K562 (cell line): ENCODE measurements around the gene DLG4. TPM values are rescaled to one million over a fixed set of nuclear protein-coding genes. Genes with fewer than 3 reads are reported as not detected.

Experiments used
- ELF2 ChIP-seq: fragments of 250-450 bp; sonication (Bioruptor Pico); IDR thresholded peaks from 2 replicates; pipeline ENCODE4 v1.5.0; 2021; ENCODE audit warnings: mild to moderate bottlenecking
- PPARD ChIP-seq: fragments of 250-450 bp; sonication (Bioruptor Pico); IDR thresholded peaks from 2 replicates; pipeline ENCODE4 v1.8.0; 2022; ENCODE audit warnings: inconsistent platforms, mild to moderate bottlenecking, moderate library complexity
- SIN3A ChIP-seq, 2 experiments: fragments of 150-350 bp in 1 of 2; IDR thresholded peaks; 2 replicates each; pipeline ENCODE4 v1.6.1; 2011 to 2016; ENCODE audit warnings: borderline replicate concordance in 2 of 2, low read depth in 2 of 2, low read length in 2 of 2, mild to moderate bottlenecking in 2 of 2, moderate library complexity in 2 of 2; ENCODE audit not compliant: control insufficient read depth in 1 of 2
- SRSF1 ChIP-seq: fragments of 200-400 bp; formaldehyde crosslinking; IDR thresholded peaks from 2 replicates; pipeline ENCODE4 v1.6.1; 2017; ENCODE audit warnings: mild to moderate bottlenecking, low read depth, low read length, moderate library complexity
- U2AF2 ChIP-seq: fragments of 200-400 bp; formaldehyde crosslinking; optimal IDR thresholded peaks from 2 replicates; pipeline ENCODE3; 2017; ENCODE audit warnings: low read depth, mild to moderate bottlenecking, low read length
- ZBTB7A ChIP-seq: IDR thresholded peaks from 2 replicates; pipeline ENCODE4 v1.6.1; 2011; ENCODE audit warnings: low read depth, mild to moderate bottlenecking, low read length, moderate library complexity, borderline replicate concordance; ENCODE audit not compliant: control insufficient read depth
- ZNF695 ChIP-seq: fragments of 450-650 bp; formaldehyde crosslinking; IDR thresholded peaks from 2 replicates; pipeline ENCODE4 v1.4.0; 2020; ENCODE audit warnings: mild to moderate bottlenecking, moderate library complexity
- ZNF75A ChIP-seq: fragments of 450-650 bp; formaldehyde crosslinking; IDR thresholded peaks from 2 replicates; pipeline ENCODE4 v1.4.0; 2020; ENCODE audit warnings: mild to moderate bottlenecking
- polyA plus RNA-seq, 8 experiments: library from polyadenylated mRNA; depleted of rRNA in 4 of 8; stranded (reverse) in 5 of 8; unstranded in 3 of 8; fragments of >200 nt; fragmentation: Nextera tagmentation in 2 of 8; fragmentation: Illumina TruSeq in 1 of 8; extraction: Ambion mirVana in 2 of 8; extraction: Trizol in 1 of 8; gene quantifications; 2 replicates each; pipeline versions ENCODE4 v1.2.1 to v1.2.3, GENCODE V29; 2011 to 2014; ENCODE audit warnings: inconsistent platforms in 1 of 8, missing spikeins in 1 of 8
- total RNA-seq, 7 experiments: library from RNA; depleted of rRNA in 6 of 7; stranded (reverse); fragments of >200 nt in 6 of 7; fragmentation: Illumina TruSeq in 2 of 7; extraction: Trizol in 2 of 7; gene quantifications; 2 replicates each; pipeline versions ENCODE4 v1.2.1 to v1.2.3, GENCODE V29; 2011 to 2021; ENCODE audit warnings: low replicate concordance in 1 of 7
- TF ChIP-seq, protein P1 (sequence below): fragments of 450-650 bp; IDR thresholded peaks from 2 replicates; pipeline ENCODE4 v1.6.1; 2016; ENCODE audit warnings: borderline replicate concordance
- TF ChIP-seq, protein P2 (sequence below), 3 experiments: fragments of 200-800 bp in 1 of 3; sonication (Bioruptor generic) in 1 of 3; sonication (generic) in 1 of 3; formaldehyde crosslinking in 1 of 3; IDR thresholded peaks; 2 replicates each; pipeline versions ENCODE4 v1.6.1 to v1.8.0; 2016 to 2022; ENCODE audit warnings: mild to moderate bottlenecking in 2 of 3, missing compliant biosample characterization in 2 of 3, missing genetic modification characterization in 2 of 3, missing genetic modification reagents in 1 of 3
- TF ChIP-seq, protein P3 (sequence below): fragments of 250-450 bp; sonication (Bioruptor Pico); IDR thresholded peaks from 2 replicates; pipeline ENCODE4 v1.8.0; 2021; ENCODE audit warnings: mild to moderate bottlenecking, moderate library complexity
- TF ChIP-seq, protein P4 (sequence below): fragments of 450-650 bp; formaldehyde crosslinking; IDR thresholded peaks from 2 replicates; pipeline ENCODE4 v1.4.0; 2020; ENCODE audit warnings: mild to moderate bottlenecking, moderate library complexity
- TF ChIP-seq, protein P5 (sequence below): fragments of 450-650 bp; IDR thresholded peaks from one replicate; pipeline ENCODE4 v1.6.1; 2018; ENCODE audit warnings: mild to moderate bottlenecking, moderate library complexity; ENCODE audit not compliant: partially characterized antibody
- TF ChIP-seq, protein P6 (sequence below), 2 experiments: IDR thresholded peaks; 2 replicates each; pipeline ENCODE4 v1.6.1; 2012; ENCODE audit warnings: improper control_type of control experiment in 2 of 2, low read depth in 2 of 2, low read length in 2 of 2, borderline replicate concordance in 1 of 2

DLG4 gene
- total and polyA plus RNA-seq, 9 of the 15 experiments (the other 6 are each of a cell fraction or from before 2014, with no cell fraction given): 0.03 to 12.0 (median 4.1) TPM

DNA sequence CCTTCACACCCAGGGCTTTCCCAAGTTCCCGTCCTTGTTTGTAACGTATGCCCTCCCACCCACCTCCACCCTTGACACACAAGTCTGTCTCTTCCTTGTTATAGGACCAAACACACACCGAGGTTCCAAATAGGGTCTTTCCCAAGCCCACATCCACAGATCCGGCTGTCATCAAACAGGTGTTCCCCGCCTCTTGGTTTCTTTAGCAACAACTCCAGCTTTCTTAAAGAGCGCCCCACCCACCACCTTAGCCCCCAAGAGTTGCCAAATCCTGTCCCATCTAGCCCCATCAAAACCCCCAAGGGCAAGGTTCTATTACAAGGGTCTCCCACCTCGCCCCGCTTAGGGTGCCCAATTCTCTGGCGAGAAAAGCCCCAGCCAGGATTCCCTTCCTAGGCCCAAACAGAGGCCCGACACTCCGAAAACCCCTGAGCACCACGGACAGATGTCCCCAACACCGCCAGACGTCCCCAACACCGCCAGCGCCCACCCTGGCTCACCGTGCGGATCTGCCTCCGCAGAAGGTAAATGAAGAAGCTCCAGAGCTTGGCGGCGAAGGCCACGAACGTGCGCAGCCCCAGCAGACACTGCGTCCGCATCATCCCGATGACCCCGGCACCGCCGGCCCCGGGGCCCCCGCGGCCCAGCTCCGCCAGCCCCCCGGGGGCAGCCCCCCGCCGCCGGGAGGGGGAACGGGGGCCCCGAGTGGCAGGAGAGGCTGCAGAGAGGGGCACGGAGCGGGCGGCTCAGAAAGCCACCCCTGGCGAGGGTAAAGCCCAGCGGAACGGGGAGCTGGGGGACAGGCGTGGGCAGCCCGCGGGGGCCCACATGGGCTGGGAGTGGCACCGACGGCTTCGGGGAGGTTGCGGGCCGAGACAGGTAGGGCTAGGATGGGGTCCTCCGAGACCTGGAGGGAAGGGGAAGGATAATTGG lies 31.3 kb upstream of the DLG4 start (continued):
- TF ChIP-seq, protein P1, sequence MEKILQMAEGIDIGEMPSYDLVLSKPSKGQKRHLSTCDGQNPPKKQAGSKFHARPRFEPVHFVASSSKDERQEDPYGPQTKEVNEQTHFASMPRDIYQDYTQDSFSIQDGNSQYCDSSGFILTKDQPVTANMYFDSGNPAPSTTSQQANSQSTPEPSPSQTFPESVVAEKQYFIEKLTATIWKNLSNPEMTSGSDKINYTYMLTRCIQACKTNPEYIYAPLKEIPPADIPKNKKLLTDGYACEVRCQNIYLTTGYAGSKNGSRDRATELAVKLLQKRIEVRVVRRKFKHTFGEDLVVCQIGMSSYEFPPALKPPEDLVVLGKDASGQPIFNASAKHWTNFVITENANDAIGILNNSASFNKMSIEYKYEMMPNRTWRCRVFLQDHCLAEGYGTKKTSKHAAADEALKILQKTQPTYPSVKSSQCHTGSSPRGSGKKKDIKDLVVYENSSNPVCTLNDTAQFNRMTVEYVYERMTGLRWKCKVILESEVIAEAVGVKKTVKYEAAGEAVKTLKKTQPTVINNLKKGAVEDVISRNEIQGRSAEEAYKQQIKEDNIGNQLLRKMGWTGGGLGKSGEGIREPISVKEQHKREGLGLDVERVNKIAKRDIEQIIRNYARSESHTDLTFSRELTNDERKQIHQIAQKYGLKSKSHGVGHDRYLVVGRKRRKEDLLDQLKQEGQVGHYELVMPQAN: peak; percentile 16; the same call in 1 of the 2 replicates
- TF ChIP-seq, protein P2, sequence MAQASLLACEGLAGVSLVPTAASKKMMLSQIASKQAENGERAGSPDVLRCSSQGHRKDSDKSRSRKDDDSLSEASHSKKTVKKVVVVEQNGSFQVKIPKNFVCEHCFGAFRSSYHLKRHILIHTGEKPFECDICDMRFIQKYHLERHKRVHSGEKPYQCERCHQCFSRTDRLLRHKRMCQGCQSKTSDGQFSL (CRISPR knock-in tag; IDR thresholded peaks at IDR 0.05): 0 out of 2 replicates have a peak, but pooled peaks have one; percentile 40
- TF ChIP-seq, protein P2 (tag; IDR thresholded peaks at IDR 0.05): no peak
- TF ChIP-seq, protein P3, sequence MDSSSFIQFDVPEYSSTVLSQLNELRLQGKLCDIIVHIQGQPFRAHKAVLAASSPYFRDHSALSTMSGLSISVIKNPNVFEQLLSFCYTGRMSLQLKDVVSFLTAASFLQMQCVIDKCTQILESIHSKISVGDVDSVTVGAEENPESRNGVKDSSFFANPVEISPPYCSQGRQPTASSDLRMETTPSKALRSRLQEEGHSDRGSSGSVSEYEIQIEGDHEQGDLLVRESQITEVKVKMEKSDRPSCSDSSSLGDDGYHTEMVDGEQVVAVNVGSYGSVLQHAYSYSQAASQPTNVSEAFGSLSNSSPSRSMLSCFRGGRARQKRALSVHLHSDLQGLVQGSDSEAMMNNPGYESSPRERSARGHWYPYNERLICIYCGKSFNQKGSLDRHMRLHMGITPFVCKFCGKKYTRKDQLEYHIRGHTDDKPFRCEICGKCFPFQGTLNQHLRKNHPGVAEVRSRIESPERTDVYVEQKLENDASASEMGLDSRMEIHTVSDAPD (CRISPR knock-in tag): no peak
- TF ChIP-seq U2AF2: no peak
- TF ChIP-seq PPARD (CRISPR knock-in tag): no peak
- no peak for TF ChIP-seq ELF2
- no peak for TF ChIP-seq ZNF695 (CRISPR knock-in tag)
- TF ChIP-seq, protein P4, sequence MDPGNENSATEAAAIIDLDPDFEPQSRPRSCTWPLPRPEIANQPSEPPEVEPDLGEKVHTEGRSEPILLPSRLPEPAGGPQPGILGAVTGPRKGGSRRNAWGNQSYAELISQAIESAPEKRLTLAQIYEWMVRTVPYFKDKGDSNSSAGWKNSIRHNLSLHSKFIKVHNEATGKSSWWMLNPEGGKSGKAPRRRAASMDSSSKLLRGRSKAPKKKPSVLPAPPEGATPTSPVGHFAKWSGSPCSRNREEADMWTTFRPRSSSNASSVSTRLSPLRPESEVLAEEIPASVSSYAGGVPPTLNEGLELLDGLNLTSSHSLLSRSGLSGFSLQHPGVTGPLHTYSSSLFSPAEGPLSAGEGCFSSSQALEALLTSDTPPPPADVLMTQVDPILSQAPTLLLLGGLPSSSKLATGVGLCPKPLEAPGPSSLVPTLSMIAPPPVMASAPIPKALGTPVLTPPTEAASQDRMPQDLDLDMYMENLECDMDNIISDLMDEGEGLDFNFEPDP: no peak
- peak; percentile 7; the same call in 1 of the 2 replicates for TF ChIP-seq ZBTB7A
- TF ChIP-seq, protein P5, sequence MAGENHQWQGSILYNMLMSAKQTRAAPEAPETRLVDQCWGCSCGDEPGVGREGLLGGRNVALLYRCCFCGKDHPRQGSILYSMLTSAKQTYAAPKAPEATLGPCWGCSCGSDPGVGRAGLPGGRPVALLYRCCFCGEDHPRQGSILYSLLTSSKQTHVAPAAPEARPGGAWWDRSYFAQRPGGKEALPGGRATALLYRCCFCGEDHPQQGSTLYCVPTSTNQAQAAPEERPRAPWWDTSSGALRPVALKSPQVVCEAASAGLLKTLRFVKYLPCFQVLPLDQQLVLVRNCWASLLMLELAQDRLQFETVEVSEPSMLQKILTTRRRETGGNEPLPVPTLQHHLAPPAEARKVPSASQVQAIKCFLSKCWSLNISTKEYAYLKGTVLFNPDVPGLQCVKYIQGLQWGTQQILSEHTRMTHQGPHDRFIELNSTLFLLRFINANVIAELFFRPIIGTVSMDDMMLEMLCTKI: no peak
- TF ChIP-seq, protein P6, sequence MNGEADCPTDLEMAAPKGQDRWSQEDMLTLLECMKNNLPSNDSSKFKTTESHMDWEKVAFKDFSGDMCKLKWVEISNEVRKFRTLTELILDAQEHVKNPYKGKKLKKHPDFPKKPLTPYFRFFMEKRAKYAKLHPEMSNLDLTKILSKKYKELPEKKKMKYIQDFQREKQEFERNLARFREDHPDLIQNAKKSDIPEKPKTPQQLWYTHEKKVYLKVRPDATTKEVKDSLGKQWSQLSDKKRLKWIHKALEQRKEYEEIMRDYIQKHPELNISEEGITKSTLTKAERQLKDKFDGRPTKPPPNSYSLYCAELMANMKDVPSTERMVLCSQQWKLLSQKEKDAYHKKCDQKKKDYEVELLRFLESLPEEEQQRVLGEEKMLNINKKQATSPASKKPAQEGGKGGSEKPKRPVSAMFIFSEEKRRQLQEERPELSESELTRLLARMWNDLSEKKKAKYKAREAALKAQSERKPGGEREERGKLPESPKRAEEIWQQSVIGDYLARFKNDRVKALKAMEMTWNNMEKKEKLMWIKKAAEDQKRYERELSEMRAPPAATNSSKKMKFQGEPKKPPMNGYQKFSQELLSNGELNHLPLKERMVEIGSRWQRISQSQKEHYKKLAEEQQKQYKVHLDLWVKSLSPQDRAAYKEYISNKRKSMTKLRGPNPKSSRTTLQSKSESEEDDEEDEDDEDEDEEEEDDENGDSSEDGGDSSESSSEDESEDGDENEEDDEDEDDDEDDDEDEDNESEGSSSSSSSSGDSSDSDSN (IDR thresholded peaks at IDR 0.05; ENCODE audit: borderline replicate concordance in 1 of 2, low read depth in 2 of 2, low read length in 2 of 2): 0 out of 4 replicates have a peak, but pooled peaks of 1 of the 2 experiments have one; percentile 22
- no peak for TF ChIP-seq ZNF75A (CRISPR knock-in tag)
- TF ChIP-seq SIN3A (IDR thresholded peaks at IDR 0.05; ENCODE audit: borderline replicate concordance in 2 of 2, control insufficient read depth in 1 of 2, low read depth in 2 of 2, low read length in 2 of 2): peak in 1 of 2 experiments; percentile 51; a peak in 1 of 4 replicates
- TF ChIP-seq SRSF1: no peak
